ENCODE data around the gene MIGA2.
"Not testable (repeated sequence)": the region's sequence is repeated elsewhere in the genome, so short reads cannot be mapped to it uniquely, and the experiment has no call there.

The MIGA2 gene

DNA sequence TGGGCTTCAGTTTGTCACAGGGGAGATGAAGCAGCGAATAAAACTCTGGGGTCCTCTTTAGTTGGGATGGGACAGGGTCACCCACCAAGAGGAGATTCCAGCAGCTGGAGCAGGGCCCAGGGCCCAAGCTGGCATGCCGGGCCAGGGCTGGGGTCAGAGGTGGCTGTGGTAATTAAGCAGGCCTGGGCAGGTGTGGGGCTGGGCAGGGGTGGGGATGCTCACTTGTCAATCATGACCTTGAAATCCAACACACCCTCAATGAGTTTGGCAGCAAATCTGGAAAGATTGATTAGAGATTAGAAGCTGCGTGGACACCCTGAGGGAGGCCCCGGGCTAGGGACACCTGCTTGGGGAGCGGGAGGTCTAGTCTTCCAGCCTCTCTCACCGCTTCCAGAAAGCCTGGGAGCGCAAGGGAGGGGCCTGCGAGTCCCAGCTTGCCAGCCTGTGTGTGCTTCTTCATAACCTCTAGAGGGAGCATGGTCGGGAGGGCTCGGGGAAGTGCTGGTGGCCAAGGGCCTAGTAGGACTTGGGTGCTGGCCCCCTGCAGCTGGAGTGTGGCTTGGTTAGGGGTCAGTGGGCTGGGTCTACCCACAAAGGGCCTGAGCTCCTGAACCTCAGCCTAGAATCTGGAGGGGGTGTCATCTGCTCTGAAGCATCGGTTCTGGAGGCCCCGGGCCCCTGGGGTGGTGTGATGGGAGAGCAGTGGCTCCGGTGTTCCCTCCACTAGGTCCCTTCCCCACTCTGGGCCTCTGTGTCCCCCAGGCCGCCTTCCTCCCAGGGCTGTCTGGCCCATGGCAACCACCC, 66.6 kb downstream of the MIGA2 start:
- peak; percentile 90 for DNase-seq

DNA sequence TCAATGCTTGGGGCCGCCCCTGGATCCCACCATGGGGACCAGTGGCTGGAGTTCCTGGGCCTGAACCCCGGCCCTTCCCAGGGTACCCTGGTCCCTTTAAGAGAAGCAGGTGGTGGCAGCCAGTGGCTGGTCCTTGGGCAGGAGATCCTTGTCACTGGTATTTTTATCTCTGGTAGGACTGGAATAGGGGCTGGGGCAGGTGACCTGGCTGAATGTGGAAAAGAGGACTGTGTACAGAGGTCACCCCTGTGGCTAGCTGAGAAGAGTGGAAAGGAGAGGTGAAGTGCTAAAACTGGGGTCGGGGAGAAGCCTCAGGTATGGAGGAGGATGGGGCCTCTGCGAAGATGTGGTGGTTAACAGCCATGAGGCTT, 67.2 kb downstream of the MIGA2 start:
- no peak for DNase-seq

DNA sequence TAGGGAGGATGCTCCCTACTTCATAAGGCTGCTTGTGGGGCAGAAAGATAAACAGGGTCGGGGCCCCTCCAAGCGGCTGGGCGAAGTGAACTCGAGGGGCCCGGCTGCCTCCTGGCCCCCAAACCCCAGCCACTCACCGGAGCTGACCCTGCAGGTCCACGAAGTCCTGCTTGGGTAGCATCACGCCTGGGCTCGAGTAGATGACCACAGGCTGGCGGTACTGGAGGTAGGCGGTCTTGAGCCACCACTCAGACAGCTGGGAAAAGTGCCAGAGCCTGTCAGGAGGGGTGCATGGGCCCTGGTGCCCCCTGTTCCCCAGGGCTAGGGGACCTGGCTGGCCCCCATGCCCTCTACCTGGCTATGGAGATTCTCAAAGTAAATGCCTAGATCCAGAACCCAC, 67.6 kb downstream of the MIGA2 start:
- no peak for DNase-seq

DNA sequence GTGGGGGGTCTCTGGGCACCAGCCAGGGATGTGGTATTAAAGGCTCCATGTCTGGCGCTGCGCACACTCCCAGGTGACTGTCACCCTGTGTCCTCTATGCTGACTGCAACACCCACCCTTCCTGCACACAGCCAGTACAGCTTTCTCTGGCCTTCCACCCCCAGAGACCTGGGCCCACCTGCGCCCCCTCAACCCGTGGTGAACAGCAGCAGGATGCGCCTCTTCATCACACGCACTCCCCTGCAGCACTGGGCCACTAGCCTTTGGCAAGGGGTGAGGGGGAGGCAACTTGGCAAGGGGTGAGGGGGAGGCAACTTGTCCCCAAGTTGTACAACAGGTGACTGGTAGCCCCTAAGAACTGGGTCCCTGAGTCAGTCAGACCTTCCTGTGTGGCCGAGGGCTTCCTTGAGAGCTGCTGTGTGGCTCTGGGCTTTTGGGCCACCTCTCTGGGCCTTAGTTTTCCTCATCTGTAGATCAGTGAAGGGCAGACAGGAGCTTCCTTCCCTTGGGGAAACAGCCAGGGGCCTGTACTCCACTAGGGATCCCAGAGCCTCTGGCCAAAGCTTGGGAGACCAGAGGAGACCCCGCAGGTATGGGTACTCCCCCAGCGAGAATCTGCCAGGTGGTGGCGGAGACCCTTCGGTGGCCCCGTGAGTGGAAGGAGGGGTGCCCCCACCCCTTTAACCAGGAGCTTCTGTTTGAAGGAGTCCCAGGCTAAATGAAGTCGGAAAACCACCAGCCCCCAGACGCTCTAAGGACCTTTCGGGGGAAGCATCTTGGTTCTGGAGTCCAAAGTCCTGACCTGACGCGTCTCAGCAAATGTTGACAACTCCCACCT, 69.7 kb downstream of the MIGA2 start:
- DNase-seq = no peak

DNA sequence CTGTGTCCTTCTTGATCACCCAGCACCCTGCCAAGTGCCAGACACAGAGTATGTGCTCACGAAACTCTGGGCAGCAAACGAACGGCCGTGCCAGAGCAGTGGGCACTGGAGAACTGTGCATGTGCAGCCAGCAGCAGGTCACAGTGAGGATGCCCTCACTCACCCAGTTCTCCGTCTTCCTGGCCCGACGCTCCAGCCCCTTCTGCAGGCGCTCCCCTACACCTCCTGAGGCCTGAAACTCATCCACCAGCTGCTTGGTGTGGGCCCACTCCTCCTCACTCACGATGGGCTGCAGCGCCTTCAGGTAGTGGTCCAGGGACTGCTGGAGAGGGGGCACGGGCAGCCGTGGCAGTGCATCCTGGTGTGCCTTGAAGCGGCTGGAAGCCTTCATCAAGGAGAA, 71.2 kb downstream of the MIGA2 start:
- DNase-seq = no peak

DNA sequence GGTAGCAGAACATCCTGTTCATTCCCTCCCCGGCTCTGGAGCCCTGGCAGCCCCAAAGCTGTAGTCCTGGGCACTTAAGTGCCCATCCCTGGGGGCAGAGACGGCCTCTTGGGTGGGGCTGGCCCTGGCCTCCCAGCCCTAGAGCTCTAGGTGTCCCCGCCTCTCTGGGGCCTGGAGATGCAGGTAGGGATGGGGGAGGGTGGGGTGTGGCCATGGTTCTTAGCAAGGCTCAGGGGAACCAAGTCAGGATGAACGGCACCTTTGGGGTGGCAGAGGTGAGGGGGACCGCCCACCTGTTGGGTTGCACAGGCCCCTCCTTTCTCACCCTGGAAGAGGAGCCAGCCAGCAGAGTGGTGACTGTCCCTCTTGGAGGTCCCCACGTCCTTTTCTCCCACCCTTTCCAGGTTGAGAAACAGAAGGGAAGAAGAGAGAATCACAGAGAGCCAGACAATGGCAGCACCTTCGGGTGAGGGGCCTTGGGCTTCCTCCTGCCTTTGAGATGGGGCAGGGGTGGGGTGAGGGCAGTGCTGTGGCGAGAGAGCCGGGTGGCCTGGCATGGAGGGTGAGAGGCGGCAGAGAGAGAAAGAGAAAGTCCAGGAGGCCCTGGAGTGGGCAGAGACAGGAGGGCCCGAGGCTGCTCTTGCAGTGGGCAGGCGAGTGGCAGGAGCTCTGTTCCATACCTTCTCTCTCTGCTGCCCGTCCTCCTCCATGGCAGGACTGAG, 71.8 kb downstream of the MIGA2 start:
- DNase-seq = no peak

DNA sequence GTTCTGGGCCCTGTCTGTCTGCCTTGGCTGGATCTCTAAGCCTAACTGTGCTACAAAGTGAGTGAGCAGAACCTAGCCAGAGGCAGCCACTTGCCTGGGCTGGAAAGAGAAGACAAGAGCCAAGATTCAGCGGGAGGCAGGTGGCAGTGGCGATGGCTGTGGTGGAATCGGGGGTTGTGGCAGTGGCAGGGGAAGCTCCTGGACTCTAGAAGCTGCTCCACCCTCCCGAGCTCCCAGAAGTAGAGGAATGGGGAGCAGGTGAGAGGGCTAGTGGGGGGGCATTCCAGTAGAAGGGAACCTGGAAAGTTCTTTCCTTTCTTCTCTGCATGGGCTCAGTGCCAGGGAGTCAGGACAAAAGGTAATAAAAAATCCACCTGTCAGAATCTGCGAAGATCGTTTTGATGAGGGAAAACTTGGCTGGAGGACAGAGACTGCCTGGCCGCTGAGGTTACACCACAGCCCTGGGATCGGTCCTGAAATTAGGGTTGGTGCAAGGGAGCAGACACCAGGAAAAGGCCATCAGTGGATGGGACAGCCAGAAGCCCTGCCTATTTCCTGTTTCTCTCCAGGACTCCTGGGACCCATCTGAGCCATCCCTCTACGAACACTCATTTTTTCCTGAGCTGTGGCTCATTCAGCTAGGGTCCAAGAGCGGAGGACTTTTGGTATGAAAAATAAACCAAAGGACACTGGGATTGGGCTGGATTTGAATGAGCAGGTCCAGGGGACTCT, 72.5 kb downstream of the MIGA2 start:
- no peak for DNase-seq

DNA sequence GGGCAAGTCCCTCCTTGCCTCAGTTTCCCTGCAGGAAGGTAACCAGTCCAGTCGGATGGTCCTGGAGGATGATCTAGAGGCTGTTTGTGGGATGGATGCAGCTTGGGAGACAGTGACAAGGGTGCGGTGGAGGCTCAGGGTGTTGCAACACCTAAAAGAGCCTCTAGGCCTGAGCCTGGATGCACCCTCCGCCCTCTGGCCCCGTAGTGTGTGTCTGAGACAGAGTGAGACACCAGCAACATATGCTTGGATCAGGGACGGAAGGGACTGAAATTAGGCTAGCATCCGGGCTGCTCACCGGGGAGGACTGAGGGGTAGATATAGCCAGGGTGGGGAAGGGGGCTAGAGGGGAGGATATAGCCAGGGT, 73.1 kb downstream of the MIGA2 start:
- peak; percentile 72 for DNase-seq

DNA sequence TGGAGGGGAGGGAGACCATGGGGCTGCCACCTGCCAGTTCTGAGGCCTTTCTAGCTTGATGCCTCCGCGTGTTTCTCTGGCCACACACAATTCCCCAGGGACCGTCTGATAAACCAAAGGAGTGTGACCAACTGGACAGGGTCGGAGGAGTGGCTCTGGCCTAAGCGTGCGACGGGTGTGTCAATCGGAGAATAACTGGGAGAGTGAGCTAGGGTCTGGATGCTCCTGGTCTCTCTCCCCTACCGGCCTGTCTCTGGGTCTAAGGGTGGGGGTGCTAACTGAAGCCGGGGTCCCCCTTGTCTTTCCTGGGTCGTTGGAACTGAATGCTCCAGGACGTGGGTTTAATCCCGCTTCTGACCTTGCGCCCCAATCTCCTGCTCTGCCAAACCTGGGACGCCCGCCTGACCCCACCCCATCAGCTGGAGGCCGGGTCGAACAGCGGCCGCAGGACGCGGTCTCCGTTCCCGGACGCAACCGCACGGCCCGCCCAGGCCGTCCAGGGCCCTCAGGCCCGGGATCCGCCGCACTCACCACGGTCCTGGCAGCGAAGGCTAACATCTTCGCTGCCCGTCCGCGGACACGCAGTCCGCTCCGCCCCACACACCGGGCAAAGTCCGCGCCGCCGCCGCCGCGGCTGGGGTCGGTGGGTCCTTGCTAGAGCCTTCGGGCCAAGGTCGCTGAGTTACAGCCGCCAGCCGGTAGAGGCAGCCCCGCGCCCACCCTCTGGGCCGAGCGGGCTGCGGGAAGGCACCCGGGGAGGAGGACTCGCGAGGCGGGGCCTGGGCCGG, 73.7 kb downstream of the MIGA2 start:
- no peak for DNase-seq

DNA sequence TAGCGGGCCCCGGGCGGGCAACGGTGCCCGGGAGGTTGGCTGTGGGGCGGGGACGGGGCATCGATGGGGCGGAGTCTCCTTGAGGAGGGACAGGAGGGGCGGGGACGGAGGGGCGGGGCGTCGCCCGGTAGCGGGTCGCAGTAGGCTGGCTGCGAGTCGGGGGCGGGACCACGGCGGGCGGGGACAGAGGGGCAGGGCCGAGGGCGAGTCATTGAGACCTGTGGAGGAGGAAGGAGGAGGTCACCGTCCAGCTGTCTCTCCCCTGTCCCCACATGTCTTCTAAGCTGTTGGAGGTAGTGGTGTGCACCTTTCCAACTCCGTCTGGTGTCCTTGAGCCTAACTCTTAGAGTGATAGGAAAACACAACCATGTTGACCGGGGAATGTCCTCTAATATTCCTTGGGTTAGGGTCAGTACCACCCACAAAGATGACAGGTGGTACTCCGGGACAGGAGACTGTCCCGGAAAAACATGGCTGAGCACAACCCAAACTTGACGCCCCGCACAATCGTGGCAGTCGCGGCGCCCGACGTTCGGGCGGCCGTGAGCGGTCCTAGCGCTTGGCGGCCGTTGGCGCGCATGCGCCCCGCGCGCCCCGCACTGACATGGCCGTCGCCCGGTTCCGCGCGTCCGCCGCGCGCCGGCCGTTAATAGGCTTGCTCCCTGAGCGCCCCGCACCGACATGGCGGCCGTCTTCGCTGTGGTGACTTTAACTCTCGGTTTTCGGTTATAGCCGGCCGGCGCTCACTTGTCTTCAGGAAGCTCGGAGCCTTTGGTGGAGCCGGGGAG, 74.5 kb downstream of the MIGA2 start, which contains the start of the genes CRAT and PTPA:
Gene CRAT (minus strand): TSS at position 54 of the 788 bp plus-strand sequence. CDS start 284 bp downstream, outside the sequence.
Gene PTPA (plus strand): TSS at position 676 of the 788 bp plus-strand sequence. CDS start 186 bp downstream, outside the sequence.
- peak; percentile 98 for DNase-seq

DNA sequence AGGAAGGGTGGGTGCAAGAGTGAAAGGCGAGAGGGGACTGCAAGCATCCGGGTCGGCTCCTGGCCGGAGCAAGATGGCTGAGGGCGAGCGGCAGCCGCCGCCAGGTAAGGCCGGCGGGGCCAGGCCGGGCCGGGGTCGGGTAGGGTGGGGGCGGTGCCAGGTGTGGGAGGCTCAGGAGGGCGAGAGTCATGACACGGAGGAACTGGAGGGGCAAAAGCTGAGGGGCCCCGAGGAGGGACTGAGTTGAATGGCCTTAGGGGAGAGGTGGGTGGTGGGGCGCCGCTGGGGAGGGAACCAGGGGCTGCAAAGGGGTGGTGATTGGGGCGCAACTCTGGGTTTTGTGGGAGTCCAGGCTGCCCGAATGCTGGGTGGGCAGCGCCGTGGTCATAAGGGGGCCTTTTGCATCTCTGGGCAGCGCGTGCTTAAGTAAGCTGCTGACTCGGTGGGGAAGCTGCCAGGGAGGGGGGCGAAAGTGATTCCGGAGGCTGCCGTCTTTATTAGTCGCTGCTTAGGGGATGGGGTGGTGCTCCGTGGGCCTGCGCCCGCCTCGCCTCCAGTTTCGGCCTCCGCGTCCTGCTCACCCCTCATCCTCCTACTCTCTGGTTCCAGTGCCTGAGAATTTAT, 75.2 kb downstream of the MIGA2 start:
- DNase-seq = peak; percentile 71

DNA sequence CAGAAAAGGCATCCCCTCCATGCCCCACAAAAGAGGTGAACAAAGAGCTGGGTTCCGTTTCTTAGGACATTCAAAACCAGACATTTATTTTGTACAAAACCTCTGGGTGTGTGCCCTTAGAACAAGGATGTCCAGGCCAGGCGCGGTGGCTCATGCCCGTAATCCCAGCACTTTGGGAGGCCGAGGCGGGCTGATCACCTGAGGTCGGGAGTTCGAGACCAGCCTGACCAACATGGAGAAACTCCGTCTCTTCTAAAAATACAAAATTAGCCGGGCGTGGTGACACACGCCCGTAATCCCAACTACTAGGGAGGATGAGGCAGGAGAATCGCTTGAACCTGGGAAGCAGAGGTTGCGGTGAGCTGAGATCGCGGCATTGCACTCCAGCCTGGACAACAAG, 76.1 kb downstream of the MIGA2 start:
- DNase-seq = not testable (repeated sequence)

DNA sequence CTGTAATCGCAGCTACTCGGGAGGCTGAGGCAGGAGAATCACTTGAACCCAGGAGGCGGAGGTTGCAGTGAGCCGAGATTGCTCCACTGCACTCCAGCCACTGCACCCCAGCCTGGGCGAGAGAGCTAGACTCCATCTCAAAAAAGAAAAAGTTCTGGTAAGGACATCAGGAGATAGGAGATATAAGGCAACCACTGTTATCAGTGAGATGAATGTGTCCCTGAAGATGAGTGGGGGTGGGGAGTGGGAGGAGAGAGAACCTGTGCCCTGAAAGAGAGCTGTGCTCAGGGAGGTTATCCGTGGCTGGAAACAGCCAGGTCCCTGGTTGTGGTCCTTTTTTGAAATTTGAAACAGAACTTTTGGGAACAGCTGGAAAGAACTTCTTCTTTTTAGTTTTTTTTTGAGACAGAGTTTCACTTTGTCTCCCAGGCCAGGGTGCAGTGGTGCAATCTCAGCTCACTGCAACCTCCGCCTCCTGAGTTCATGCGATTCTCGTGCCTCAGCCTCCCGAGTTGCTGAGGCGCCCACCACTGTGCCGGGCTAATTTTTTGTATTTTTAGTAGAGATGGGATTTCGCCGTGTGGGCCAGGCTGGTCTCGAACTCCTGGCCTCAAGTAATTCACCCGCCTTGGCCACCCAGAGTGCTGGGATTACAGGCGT, 77.3 kb downstream of the MIGA2 start:
- DNase-seq = no peak

DNA sequence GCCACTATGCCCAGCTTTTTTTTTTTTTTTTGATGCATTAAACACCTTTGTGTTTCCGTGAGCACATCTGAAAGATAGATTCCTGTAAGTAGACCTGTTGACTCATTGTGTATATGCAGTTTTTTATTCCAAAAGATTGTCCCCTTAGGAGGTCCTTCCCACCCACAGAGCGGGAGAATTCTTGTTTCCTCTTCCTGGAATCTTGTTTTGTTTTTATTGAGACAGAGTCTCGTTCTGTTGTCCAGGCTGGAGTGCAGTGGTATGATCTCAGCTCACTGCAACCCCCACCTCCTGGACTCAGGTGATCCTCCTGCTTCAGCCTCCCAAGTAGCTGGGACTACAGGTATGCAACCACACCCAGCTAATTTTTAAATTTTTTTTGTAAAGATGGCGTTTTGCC, 82.4 kb downstream of the MIGA2 start:
- DNase-seq = no peak

DNA sequence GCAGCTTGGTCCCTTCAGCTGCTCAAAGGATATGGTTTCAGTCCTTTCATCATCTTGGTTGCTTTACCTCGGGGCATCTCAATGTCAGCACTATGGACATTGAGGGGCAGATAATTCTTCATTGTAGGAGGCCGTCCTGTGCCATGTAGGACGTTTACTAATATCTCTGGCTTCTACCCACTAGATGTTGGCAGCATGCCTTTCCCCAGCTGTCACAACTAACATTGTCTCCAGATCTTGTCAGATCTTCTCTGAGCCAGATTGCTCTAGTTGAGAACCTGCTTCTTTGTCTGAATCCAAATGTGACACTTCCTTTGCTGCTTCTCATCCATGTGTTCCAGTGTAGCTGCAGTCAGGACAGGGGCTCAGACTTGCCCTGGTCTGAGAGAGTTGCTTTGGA, 85.1 kb downstream of the MIGA2 start:
- no peak for DNase-seq

Data from islet precursor cell (in vitro differentiated cells).